Endothelial cell of umbilical vein (primary cell): ENCODE results near the gene USP2. TPM values are rescaled to one million over a fixed set of nuclear protein-coding genes. Genes with fewer than 3 reads are reported as not detected.
A peak's percentile ranks its signal among the peaks of the same experiment; 100 is the strongest.

Source experiments
- BruUV-seq: library from RNA; stranded (reverse); fragments of 400-500 nt; replicated peaks from 2 replicates; lab custom pipeline; 2021; lab: Mats Ljungman, UMichigan
- CTCF ChIA-PET: fragments of 300-600, 350-600 bp; sonication (Branson Sonifier 250); formaldehyde crosslinking; loops from one replicate; lab custom pipeline; 2021; ENCODE audit warnings: antibody characterized with exemption, inconsistent platforms; lab: Charles Lee
- POLR2A ChIA-PET: fragments of 300-600, 350-600 bp; sonication (Branson Sonifier 250); formaldehyde crosslinking; loops from one replicate; lab custom pipeline; 2021; ENCODE audit warnings: antibody characterized with exemption, inconsistent platforms; lab: Charles Lee
- DNase-seq: peaks from one replicate; pipeline ENCODE4 v3.0.0-alpha.2; 2011; ENCODE audit warnings: low read depth, low spot score
- FAIRE-seq: peaks from 2 replicates; lab custom pipeline; 2011; peaks lifted over from hg19 to GRCh38; lab: Jason Lieb, UNC
- H2AFZ ChIP-seq: 2 replicates; pipeline ENCODE4 v1.6.0; 2012; ENCODE audit warnings: low read depth, low read length, control low read depth, inconsistent platforms
- H3K27ac ChIP-seq: 2 replicates; pipeline ENCODE4 v1.5.1; 2011; ENCODE audit warnings: low read depth, mild to moderate bottlenecking, control low read depth, low read length, moderate library complexity; ENCODE audit not compliant: insufficient read depth
- H3K27me3 ChIP-seq, 2 experiments: 2 replicates each; pipeline versions ENCODE4 v1.6.0 to v1.6.1; 2011; ENCODE audit warnings: low read length in 2 of 2, mixed read lengths in 1 of 2; ENCODE audit not compliant: control insufficient read depth in 2 of 2, insufficient read depth in 2 of 2
- H3K36me3 ChIP-seq, 2 experiments: 2 replicates in 1 of 2; 3 replicates in 1 of 2; pipeline ENCODE4 v1.5.1; 2011; ENCODE audit warnings: low read length in 2 of 2, mild to moderate bottlenecking in 1 of 2, moderate library complexity in 1 of 2; ENCODE audit not compliant: control insufficient read depth in 2 of 2, insufficient read depth in 2 of 2; ENCODE audit errors: extremely low read depth in 1 of 2
- H3K4me1 ChIP-seq: 3 replicates; pipeline ENCODE4 v1.5.1; 2011; ENCODE audit warnings: mild to moderate bottlenecking, low read length; ENCODE audit not compliant: control insufficient read depth, insufficient read depth; ENCODE audit errors: extremely low read depth
- H3K4me2 ChIP-seq: 2 replicates; pipeline ENCODE4 v1.6.1; 2011; ENCODE audit warnings: low read length, control low read depth, mixed read lengths; ENCODE audit not compliant: insufficient read depth
- H3K4me3 ChIP-seq, 3 experiments: fragments of 200-600 bp in 1 of 3; sonication (generic), shearing (Covaris generic) in 1 of 3; replicated peaks in 1 of 3; 2 replicates each; pipeline ENCODE4 v1.5.1; 2011 to 2016; ENCODE audit warnings: control low read depth in 3 of 3, low read length in 3 of 3, mild to moderate bottlenecking in 2 of 3, inconsistent platforms in 1 of 3, low read depth in 1 of 3, moderate library complexity in 1 of 3; ENCODE audit not compliant: insufficient read depth in 1 of 3
- H3K79me2 ChIP-seq: 2 replicates; pipeline ENCODE4 v1.6.0; 2012; ENCODE audit warnings: low read length, inconsistent platforms; ENCODE audit not compliant: control insufficient read depth, insufficient read depth
- H3K9ac ChIP-seq: replicated peaks from 2 replicates; pipeline ENCODE3; 2011; ENCODE audit warnings: low read length, control low read depth; ENCODE audit not compliant: insufficient read depth; ENCODE audit errors: extremely low read depth
- H3K9me1 ChIP-seq: replicated peaks from 3 replicates; pipeline ENCODE4 v1.6.0; 2011; ENCODE audit warnings: mild to moderate bottlenecking, low read length; ENCODE audit not compliant: control insufficient read depth, insufficient read depth; ENCODE audit errors: extremely low read depth
- H3K9me3 ChIP-seq: replicated peaks from 2 replicates; pipeline ENCODE4 v1.5.1; 2012; ENCODE audit warnings: low read length, inconsistent platforms; ENCODE audit not compliant: control insufficient read depth, insufficient read depth
- H4K20me1 ChIP-seq: replicated peaks from 2 replicates; pipeline ENCODE3; 2011; ENCODE audit warnings: mild to moderate bottlenecking, low read length; ENCODE audit not compliant: control insufficient read depth, insufficient read depth; ENCODE audit errors: extremely low read depth
- CTCF ChIP-seq, 2 donors: IDR thresholded peaks; 1 replicate in 1 of 2; 2 replicates in 1 of 2; pipeline ENCODE4 v1.5.1; 2011; ENCODE audit warnings: low read length in 2 of 2, mild to moderate bottlenecking in 2 of 2, moderate library complexity in 2 of 2, control low read depth in 1 of 2, inconsistent platforms in 1 of 2, low read depth in 1 of 2; ENCODE audit not compliant: insufficient read depth in 1 of 2; ENCODE audit errors: extremely low read depth in 1 of 2
- EZH2 ChIP-seq: IDR thresholded peaks from 2 replicates; pipeline ENCODE4 v1.6.1; 2012; ENCODE audit warnings: borderline replicate concordance, low read depth, mild to moderate bottlenecking, moderate library complexity, low read length, inconsistent platforms; ENCODE audit not compliant: severe bottlenecking
- GATA2 ChIP-seq: IDR thresholded peaks from 2 replicates; pipeline ENCODE4 v1.7.0; 2011; ENCODE audit warnings: low read depth, mild to moderate bottlenecking, moderate library complexity, mixed read lengths, low read length; ENCODE audit not compliant: insufficient read length, insufficient read depth
- MAX ChIP-seq: IDR thresholded peaks from 2 replicates; pipeline ENCODE4 v1.6.1; 2011; ENCODE audit not compliant: insufficient read depth, insufficient read length
- POLR2A ChIP-seq: IDR thresholded peaks from 2 replicates; pipeline ENCODE4 v1.6.1; 2012; ENCODE audit warnings: low read depth, mild to moderate bottlenecking, control low read depth, low read length
- POLR2AphosphoS5 ChIP-seq: IDR thresholded peaks from 2 replicates; pipeline ENCODE4 v1.6.1; 2012; ENCODE audit warnings: low read depth, mild to moderate bottlenecking, control low read depth, low read length, moderate library complexity; ENCODE audit not compliant: insufficient read depth
- dilution Hi-C: fragments of 300-500 bp; cut with MboI; formaldehyde crosslinking; loops from one replicate; pipeline ENCODE4 v1.15.0; 2019; ENCODE audit warnings: low sequenced_read_pairs; ENCODE audit not compliant: extremely low pct_ligation_motif_present
- intact Hi-C: fragments of 100-400 bp; cut with micrococcal nuclease; formaldehyde crosslinking; loops from one replicate; pipeline ENCODE4 v1.10.0; 2022
- polyA plus RNA-seq, 4 experiments: library from polyadenylated mRNA; depleted of rRNA in 3 of 4; stranded (reverse) in 3 of 4; unstranded in 1 of 4; fragments of >200 nt; gene quantifications; 2 replicates each; pipeline versions ENCODE4 v1.2.1 to v1.2.3, GENCODE V29; 2011 to 2012; ENCODE audit warnings: missing spikeins in 1 of 4
- total RNA-seq: library from RNA; stranded (reverse); gene quantifications from 2 replicates; pipeline ENCODE4 v1.2.3, GENCODE V29; 2021

The USP2 gene
- total and polyA plus RNA-seq, 2 donors (not counting 3 experiments of a cell fraction or from before 2014, with no cell fraction given) = 0.21 to 1.2 TPM

GRCh38 chr11:119320776-119321524, 60.5 kb downstream of the USP2 start:
- intact Hi-C loops = loop anchor here (1.0 to 2.0 kb wide), 9 partner anchors 13 to 708 kb away; partner anchors contain the start of genes DDX6, RNF26, RPS25 and TRAPPC4
- no peaks in the 10 kb centered on the region for H4K20me1 ChIP-seq
- H3K9me3 ChIP-seq = no peaks in the 10 kb centered on the region
- H3K79me2 ChIP-seq = peaks cover 15% of the 10 kb centered on the region
- dilution Hi-C loops = no loop called here
- H3K27ac ChIP-seq = peak overlapping the region; percentile 93
- FAIRE-seq (peak; percentile 68), DNase-seq (peak; percentile 73)
- H3K9ac ChIP-seq = peak overlapping the region; percentile 68
- BruUV-seq = TSS peak; percentile 25
- no peaks in the 10 kb centered on the region for H3K36me3 ChIP-seq
- ChIA-PET POLR2A (interaction anchor here (0.9 to 1.2 kb wide), 2 partner anchors 17 to 226 kb away, joined by 3 to 4 read pairs; a partner anchor contains a TSS), CTCF (interaction anchor here (0.5 to 15.9 kb wide), 15 partner anchors 11 to 302 kb away, joined by 3 to 301 read pairs (median 3); partner anchors contain the start of genes C1QTNF5, CBL, DPAGT1 and RPS25)
- H3K4me2 ChIP-seq = peak overlapping the region; percentile 57
- TF ChIP-seq EZH2 = no peak
- peak; percentile 76 for TF ChIP-seq POLR2AphosphoS5
- TF ChIP-seq POLR2A = peak; percentile 67
- H3K9me1 ChIP-seq = no peaks in the 10 kb centered on the region
- H3K4me3 ChIP-seq = peak overlapping the region in 2 of 3 experiments; percentile 14 to 29
- peaks cover 53% of the 10 kb centered on the region for H3K4me1 ChIP-seq
- H2AFZ ChIP-seq = peak overlapping the region; percentile 63
- H3K27me3 ChIP-seq = no peaks in the 10 kb centered on the region

GRCh38 chr11:119320240-119320775, 61.2 kb downstream of the USP2 start:
- Histone ChIP-seq H3K36me3 (no peaks in the 10 kb centered on the region), H2AFZ (no peak overlapping the region), H3K79me2 (peaks cover 22% of the 10 kb centered on the region), H3K9me1 (no peaks in the 10 kb centered on the region), H4K20me1 (no peaks in the 10 kb centered on the region), H3K4me1 (peaks cover 53% of the 10 kb centered on the region), H3K9me3 (no peaks in the 10 kb centered on the region), H3K27me3 (no peaks in the 10 kb centered on the region), H3K27ac (peak overlapping the region; percentile 93), H3K4me2 (peak overlapping the region; percentile 57), H3K9ac (peak overlapping the region; percentile 68), H3K4me3 (peak overlapping the region in 2 of 3 experiments; percentile 23 to 29)
- TF ChIP-seq CTCF (IDR thresholded peaks at IDR 0.05; ENCODE audit: extremely low read depth in 1 of 2, insufficient read depth in 1 of 2, low read depth in 1 of 2, low read length in 2 of 2) = no peak
- no peak for TF ChIP-seq GATA2
- no peak for TF ChIP-seq MAX
- TF ChIP-seq POLR2A = peak; percentile 54
- no peak for TF ChIP-seq EZH2
- DNase-seq = peak; percentile 60
- no TSS peak for BruUV-seq
- intact Hi-C loops (loop anchor here (2.0 kb wide), 5 partner anchors 58 to 708 kb away; partner anchors contain the start of genes DDX6 and USP2), dilution Hi-C loops (no loop called here)
- ChIA-PET CTCF (interaction anchor here (0.8 to 15.9 kb wide), 11 partner anchors 11 to 302 kb away, joined by 3 to 301 read pairs (median 3); partner anchors contain the start of genes C1QTNF5, CBL, DPAGT1 and RPS25), POLR2A (interaction anchor here (0.9 to 2.2 kb wide), 2 partner anchors 12 to 225 kb away, joined by 4 to 17 read pairs; a partner anchor contains a TSS)
- no peak for FAIRE-seq
